ENCODE results near the gene GRIN3B.

Gene GRIN3B

GRCh38 chr19:1009041-1009980 lies 9.1 kb downstream of the GRIN3B start:
- Histone ChIP-seq H3K27me3 (replicated peaks in 2 of 5; ENCODE audit: control insufficient read depth in 4 of 5, insufficient read depth in 5 of 5, low read length in 4 of 5) (no peaks in the 10 kb centered on the region), H3K9me3 (ENCODE audit: control extremely low read depth in 1 of 5, control insufficient read depth in 4 of 5, insufficient read depth in 2 of 5, low read depth in 1 of 5, low read length in 4 of 5) (no peaks in the 10 kb centered on the region), H3K4me1 (ENCODE audit: control extremely low read depth in 1 of 4, control insufficient read depth in 4 of 4, insufficient read depth in 4 of 4, low read length in 3 of 4) (no peaks in the 10 kb centered on the region), H3K4me3 (ENCODE audit: control insufficient read depth in 1 of 7, extremely low read depth in 1 of 7, insufficient read depth in 4 of 7, low read depth in 2 of 7, low read length in 6 of 7) (no peak overlapping the region), H3K36me3 (ENCODE audit: control insufficient read depth in 4 of 4, insufficient read depth in 4 of 4, low read length in 3 of 4) (peaks cover 4 to 58% (median 40%) of the 10 kb centered on the region in 4 experiments), H3K27ac (ENCODE audit: insufficient read depth in 1 of 2, low read depth in 1 of 2, low read length in 2 of 2, poor library complexity in 1 of 2, severe bottlenecking in 2 of 2) (no peak overlapping the region)
- CTCF ChIA-PET = interaction anchor here (1.4 kb wide), 1 partner anchor 46 kb away, joined by 3 read pairs; no protein-coding TSS in a partner anchor
- POLR2A ChIA-PET = no interaction called here
- 95% methylated on average over 86 of the region's 92 CpGs for WGBS (ENCODE audit: insufficient coverage)
- no peak for DNase-seq

DNA sequence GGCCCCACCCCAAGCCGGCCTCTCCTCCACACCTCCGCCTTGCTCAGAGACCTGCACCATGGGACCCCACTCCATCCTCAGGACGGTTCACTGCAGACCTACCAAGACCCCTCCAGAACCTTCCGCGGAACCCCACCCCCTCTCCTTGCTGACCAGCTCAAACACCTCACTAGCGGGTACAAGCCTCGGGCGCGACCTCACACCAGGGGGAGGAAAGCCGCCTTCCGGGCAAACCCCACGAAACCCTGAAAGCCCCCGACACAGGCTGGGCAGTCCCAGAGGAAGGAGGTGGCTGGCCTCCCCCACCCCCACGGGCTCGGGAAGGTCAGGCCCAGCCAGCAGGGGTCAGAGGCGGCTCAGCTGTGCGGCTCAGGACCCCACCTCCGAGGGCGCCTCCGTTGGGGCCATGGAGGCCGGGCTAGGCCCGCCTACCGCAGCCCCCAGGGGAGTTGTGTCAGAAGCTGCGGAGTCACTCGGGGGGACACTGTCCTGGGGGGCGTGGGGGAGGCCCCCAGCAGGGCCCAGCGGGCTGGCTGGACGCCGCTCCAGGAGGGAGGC lies 9.8 kb downstream of the GRIN3B start:
- WGBS (ENCODE audit: insufficient coverage) = 95% methylated on average over 13 of the region's 29 CpGs
- no peaks in the 10 kb centered on the region for H3K9me3 ChIP-seq (ENCODE audit: control extremely low read depth in 1 of 5, control insufficient read depth in 4 of 5, insufficient read depth in 2 of 5, low read depth in 1 of 5, low read length in 4 of 5)
- H3K27me3 ChIP-seq (replicated peaks in 2 of 5; ENCODE audit: control insufficient read depth in 4 of 5, insufficient read depth in 5 of 5, low read length in 4 of 5) = no peaks in the 10 kb centered on the region
- no peak for DNase-seq
- CTCF ChIA-PET = interaction anchor here (1.4 kb wide), 1 partner anchor 47 kb away, joined by 3 read pairs; no protein-coding TSS in a partner anchor
- peaks cover 4 to 58% (median 44%) of the 10 kb centered on the region in 4 experiments for H3K36me3 ChIP-seq (ENCODE audit: control insufficient read depth in 4 of 4, insufficient read depth in 4 of 4, low read length in 3 of 4)
- H3K27ac ChIP-seq (ENCODE audit: insufficient read depth in 1 of 2, low read depth in 1 of 2, low read length in 2 of 2, poor library complexity in 1 of 2, severe bottlenecking in 2 of 2) = no peak overlapping the region
- H3K4me1 ChIP-seq (ENCODE audit: control extremely low read depth in 1 of 4, control insufficient read depth in 4 of 4, insufficient read depth in 4 of 4, low read length in 3 of 4) = no peaks in the 10 kb centered on the region
- POLR2A ChIA-PET = no interaction called here
- H3K4me3 ChIP-seq (ENCODE audit: control insufficient read depth in 1 of 7, extremely low read depth in 1 of 7, insufficient read depth in 4 of 7, low read depth in 2 of 7, low read length in 6 of 7) = no peak overlapping the region

GRCh38 chr19:1010586-1011510 lies 10.6 kb downstream of the GRIN3B start:
- Histone ChIP-seq H3K27ac (ENCODE audit: insufficient read depth in 1 of 2, low read depth in 1 of 2, low read length in 2 of 2, poor library complexity in 1 of 2, severe bottlenecking in 2 of 2) (no peak overlapping the region), H3K4me1 (ENCODE audit: control extremely low read depth in 1 of 4, control insufficient read depth in 4 of 4, insufficient read depth in 4 of 4, low read length in 3 of 4) (no peaks in the 10 kb centered on the region), H3K36me3 (ENCODE audit: control insufficient read depth in 4 of 4, insufficient read depth in 4 of 4, low read length in 3 of 4) (peaks cover 4 to 61% (median 45%) of the 10 kb centered on the region in 4 experiments), H3K4me3 (ENCODE audit: control insufficient read depth in 1 of 7, extremely low read depth in 1 of 7, insufficient read depth in 4 of 7, low read depth in 2 of 7, low read length in 6 of 7) (no peak overlapping the region), H3K27me3 (replicated peaks in 2 of 5; ENCODE audit: control insufficient read depth in 4 of 5, insufficient read depth in 5 of 5, low read length in 4 of 5) (no peaks in the 10 kb centered on the region), H3K9me3 (ENCODE audit: control extremely low read depth in 1 of 5, control insufficient read depth in 4 of 5, insufficient read depth in 2 of 5, low read depth in 1 of 5, low read length in 4 of 5) (no peaks in the 10 kb centered on the region)
- WGBS (ENCODE audit: insufficient coverage) = 97% methylated on average over 52 of the region's 56 CpGs
- ChIA-PET CTCF (interaction anchor here (1.4 kb wide), 1 partner anchor 47 kb away, joined by 3 read pairs; no protein-coding TSS in a partner anchor), POLR2A (no interaction called here)
- no peak for DNase-seq

GRCh38 chr19:1011831-1012333 lies 11.7 kb downstream of the GRIN3B start:
- 95% methylated on average over 36 of the region's 36 CpGs for WGBS (ENCODE audit: insufficient coverage)
- H3K4me3 ChIP-seq (ENCODE audit: control insufficient read depth in 1 of 7, extremely low read depth in 1 of 7, insufficient read depth in 4 of 7, low read depth in 2 of 7, low read length in 6 of 7) = no peak overlapping the region
- POLR2A ChIA-PET = no interaction called here
- no peak overlapping the region for H3K27ac ChIP-seq (ENCODE audit: insufficient read depth in 1 of 2, low read depth in 1 of 2, low read length in 2 of 2, poor library complexity in 1 of 2, severe bottlenecking in 2 of 2)
- no peaks in the 10 kb centered on the region for H3K9me3 ChIP-seq (ENCODE audit: control extremely low read depth in 1 of 5, control insufficient read depth in 4 of 5, insufficient read depth in 2 of 5, low read depth in 1 of 5, low read length in 4 of 5)
- CTCF ChIA-PET = interaction anchor here (0.5 kb wide), 1 partner anchor 182 kb away, joined by 4 read pairs; no protein-coding TSS in a partner anchor
- H3K36me3 ChIP-seq (ENCODE audit: control insufficient read depth in 4 of 4, insufficient read depth in 4 of 4, low read length in 3 of 4) = peaks cover 4 to 68% (median 48%) of the 10 kb centered on the region in 4 experiments
- DNase-seq = no peak
- H3K4me1 ChIP-seq (ENCODE audit: control extremely low read depth in 1 of 4, control insufficient read depth in 4 of 4, insufficient read depth in 4 of 4, low read length in 3 of 4) = peaks cover 0 to 3% (median 1%) of the 10 kb centered on the region in 4 experiments
- no peaks in the 10 kb centered on the region for H3K27me3 ChIP-seq (replicated peaks in 2 of 5; ENCODE audit: control insufficient read depth in 4 of 5, insufficient read depth in 5 of 5, low read length in 4 of 5)

- Histone ChIP-seq H3K27me3 (replicated peaks in 2 of 5; ENCODE audit: control insufficient read depth in 4 of 5, insufficient read depth in 5 of 5, low read length in 4 of 5) (no peaks in the 10 kb centered on the region), H3K36me3 (ENCODE audit: control insufficient read depth in 4 of 4, insufficient read depth in 4 of 4, low read length in 3 of 4) (peaks cover 4 to 72% (median 48%) of the 10 kb centered on the region in 4 experiments), H3K27ac (ENCODE audit: insufficient read depth in 1 of 2, low read depth in 1 of 2, low read length in 2 of 2, poor library complexity in 1 of 2, severe bottlenecking in 2 of 2) (no peak overlapping the region), H3K9me3 (ENCODE audit: control extremely low read depth in 1 of 5, control insufficient read depth in 4 of 5, insufficient read depth in 2 of 5, low read depth in 1 of 5, low read length in 4 of 5) (no peaks in the 10 kb centered on the region), H3K4me1 (ENCODE audit: control extremely low read depth in 1 of 4, control insufficient read depth in 4 of 4, insufficient read depth in 4 of 4, low read length in 3 of 4) (peaks cover 0 to 7% (median 4%) of the 10 kb centered on the region in 4 experiments), H3K4me3 (ENCODE audit: control insufficient read depth in 1 of 7, extremely low read depth in 1 of 7, insufficient read depth in 4 of 7, low read depth in 2 of 7, low read length in 6 of 7) (no peak overlapping the region)
- WGBS (ENCODE audit: insufficient coverage) = over 99% methylated on average over 13 of the region's 18 CpGs
- POLR2A ChIA-PET = no interaction called here
- no peak for DNase-seq
- CTCF ChIA-PET = no interaction called here
These were observed 12.1 kb downstream of the GRIN3B start for GRCh38 chr19:1012334-1012733.

DNA sequence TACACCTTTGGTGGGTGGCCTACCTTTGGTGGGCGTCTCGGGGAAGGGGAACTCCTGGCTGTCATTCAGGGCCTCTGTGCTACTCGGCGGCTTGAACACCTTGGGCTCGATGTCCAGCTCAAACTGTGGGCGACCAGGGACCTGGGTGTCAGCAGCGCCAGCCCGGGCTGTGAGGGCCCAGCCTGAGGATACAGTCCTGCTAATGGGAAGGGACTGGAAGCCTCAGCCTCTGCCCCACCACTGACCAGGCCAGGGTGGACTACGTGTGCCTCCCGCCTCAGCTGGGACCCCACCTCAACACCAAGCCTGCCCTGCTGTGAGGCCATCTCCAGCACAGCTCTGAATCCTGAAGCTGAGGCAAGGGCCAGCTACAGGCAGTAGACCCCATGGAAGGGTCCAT lies 13.0 kb downstream of the GRIN3B start:
- ChIA-PET POLR2A (no interaction called here), CTCF (interaction anchor here (1.1 kb wide), 1 partner anchor 8 kb away, joined by 3 read pairs; the partner anchor contains the start of gene RNU6-2)
- no peak for DNase-seq
- WGBS (ENCODE audit: insufficient coverage) = 96% methylated on average over 2 of the region's 10 CpGs
- Histone ChIP-seq H3K4me3 (ENCODE audit: control insufficient read depth in 1 of 7, extremely low read depth in 1 of 7, insufficient read depth in 4 of 7, low read depth in 2 of 7, low read length in 6 of 7) (no peak overlapping the region), H3K36me3 (ENCODE audit: control insufficient read depth in 4 of 4, insufficient read depth in 4 of 4, low read length in 3 of 4) (peaks cover 4 to 81% (median 50%) of the 10 kb centered on the region in 4 experiments), H3K4me1 (ENCODE audit: control extremely low read depth in 1 of 4, control insufficient read depth in 4 of 4, insufficient read depth in 4 of 4, low read length in 3 of 4) (peaks cover 0 to 16% (median 13%) of the 10 kb centered on the region in 4 experiments), H3K27ac (ENCODE audit: insufficient read depth in 1 of 2, low read depth in 1 of 2, low read length in 2 of 2, poor library complexity in 1 of 2, severe bottlenecking in 2 of 2) (no peak overlapping the region), H3K9me3 (ENCODE audit: control extremely low read depth in 1 of 5, control insufficient read depth in 4 of 5, insufficient read depth in 2 of 5, low read depth in 1 of 5, low read length in 4 of 5) (no peaks in the 10 kb centered on the region), H3K27me3 (replicated peaks in 2 of 5; ENCODE audit: control insufficient read depth in 4 of 5, insufficient read depth in 5 of 5, low read length in 4 of 5) (no peaks in the 10 kb centered on the region)
